ENCODE results near the gene OSER1. TPM values are rescaled to one million over a fixed set of nuclear protein-coding genes. Genes with fewer than 3 reads are reported as not detected.
"Not testable (repeated sequence)": the region's sequence is repeated elsewhere in the genome, so short reads cannot be mapped to it uniquely, and the experiment has no call there.

The OSER1 gene
- total RNA-seq, 4 donors from 2014 or later = 16.1 to 62.2 (median 25.0) TPM

DNA sequence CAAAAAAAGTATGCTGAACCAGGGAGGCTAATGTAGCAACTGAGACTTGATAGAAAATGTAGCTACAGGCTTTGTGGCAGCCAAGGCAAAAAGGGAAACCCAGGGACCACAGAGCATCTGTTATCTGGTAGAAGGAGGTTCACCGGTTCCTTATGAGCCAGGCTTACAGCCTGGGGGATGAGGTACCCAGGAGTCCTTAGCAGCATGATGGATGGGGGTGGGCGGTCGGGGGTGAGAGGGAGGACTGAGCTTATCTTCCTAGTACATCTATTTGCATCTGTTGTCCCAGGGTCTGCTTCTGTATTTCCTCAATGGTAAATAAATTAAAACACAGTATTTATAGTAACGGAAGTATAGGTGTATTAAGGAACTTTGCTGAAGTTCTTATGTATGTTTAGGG is 35.4 kb upstream of the OSER1 start:
- Histone ChIP-seq H3K9me3 (no peaks in the 10 kb centered on the region), H3K27ac (no peak overlapping the region), H3K4me1 (peaks cover 4 to 11% (median 6%) of the 10 kb centered on the region in 3 donors), H3K4me3 (no peak overlapping the region), H3K27me3 (peaks cover 0 to 35% (median 10%) of the 10 kb centered on the region in 4 donors), H3K36me3 (no peaks in the 10 kb centered on the region)
- TF ChIP-seq POLR2A (IDR thresholded peaks at IDR 0.05) = no peak
- TF ChIP-seq, protein P1, sequence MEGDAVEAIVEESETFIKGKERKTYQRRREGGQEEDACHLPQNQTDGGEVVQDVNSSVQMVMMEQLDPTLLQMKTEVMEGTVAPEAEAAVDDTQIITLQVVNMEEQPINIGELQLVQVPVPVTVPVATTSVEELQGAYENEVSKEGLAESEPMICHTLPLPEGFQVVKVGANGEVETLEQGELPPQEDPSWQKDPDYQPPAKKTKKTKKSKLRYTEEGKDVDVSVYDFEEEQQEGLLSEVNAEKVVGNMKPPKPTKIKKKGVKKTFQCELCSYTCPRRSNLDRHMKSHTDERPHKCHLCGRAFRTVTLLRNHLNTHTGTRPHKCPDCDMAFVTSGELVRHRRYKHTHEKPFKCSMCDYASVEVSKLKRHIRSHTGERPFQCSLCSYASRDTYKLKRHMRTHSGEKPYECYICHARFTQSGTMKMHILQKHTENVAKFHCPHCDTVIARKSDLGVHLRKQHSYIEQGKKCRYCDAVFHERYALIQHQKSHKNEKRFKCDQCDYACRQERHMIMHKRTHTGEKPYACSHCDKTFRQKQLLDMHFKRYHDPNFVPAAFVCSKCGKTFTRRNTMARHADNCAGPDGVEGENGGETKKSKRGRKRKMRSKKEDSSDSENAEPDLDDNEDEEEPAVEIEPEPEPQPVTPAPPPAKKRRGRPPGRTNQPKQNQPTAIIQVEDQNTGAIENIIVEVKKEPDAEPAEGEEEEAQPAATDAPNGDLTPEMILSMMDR (IDR thresholded peaks at IDR 0.05) = no peak
- intact Hi-C loops (cut with DNase I) = no loop called here
- WGBS, 2 donors = 51 to 63% methylated on average over 4 of the region's 4 CpGs
- DNase-seq = no peak

DNA sequence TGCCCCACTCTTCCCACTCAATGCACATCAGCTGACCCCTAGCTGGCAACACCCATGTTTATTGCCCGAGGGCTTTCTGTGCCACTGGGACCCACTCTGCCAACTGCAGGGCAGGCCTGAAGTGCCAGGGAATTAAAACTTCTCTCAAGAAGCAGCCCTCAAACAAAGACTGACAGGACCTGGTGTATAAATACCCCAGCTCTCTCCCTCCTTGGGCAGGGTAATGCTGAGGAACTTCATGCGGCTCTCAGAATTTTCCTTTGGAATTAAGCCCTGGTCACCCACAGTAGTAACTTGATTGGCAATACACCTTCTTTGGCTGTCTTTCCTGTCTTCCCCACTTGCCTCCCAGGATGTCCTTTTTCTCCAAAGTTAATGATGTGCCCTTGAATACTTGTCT is 31.2 kb upstream of the OSER1 start:
- WGBS, 2 donors = 100% methylated on average over 2 of the region's 2 CpGs; no CpG with 5 or more reads in 1 of the 2 donors

DNA sequence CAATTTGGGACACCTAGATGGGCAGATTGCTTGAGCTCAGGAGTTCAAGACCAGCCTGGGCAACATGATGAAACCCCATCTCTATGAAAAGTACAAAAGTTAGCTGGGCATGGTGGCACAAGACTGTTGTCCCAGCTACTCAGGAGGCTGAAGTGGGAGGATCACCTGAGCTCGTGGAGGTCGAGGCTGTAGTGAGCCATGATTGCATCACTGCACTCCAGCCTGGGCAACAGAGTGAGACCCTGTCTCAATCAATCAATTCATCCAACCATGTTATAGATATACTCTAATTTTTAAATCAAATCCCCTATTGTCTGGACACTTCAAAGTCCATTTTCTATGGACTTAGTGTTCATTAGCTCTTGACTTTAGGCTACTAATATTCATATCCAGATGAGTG is 26.3 kb upstream of the OSER1 start:
- DNase-seq; H3K36me3 ChIP-seq; intact Hi-C loops (cut with DNase I); H3K27me3 ChIP-seq; H3K27ac ChIP-seq; H3K9me3 ChIP-seq; H3K4me3 ChIP-seq; H3K4me1 ChIP-seq: not testable (repeated sequence)
- 56 to 67% methylated on average over 2 of the region's 2 CpGs for WGBS, 2 donors

More for the DNA sequence above, 31.2 kb upstream of the OSER1 start:
- H3K4me1 ChIP-seq = no peaks in the 10 kb centered on the region
- no peak overlapping the region for H3K27ac ChIP-seq
- no peak for TF ChIP-seq POLR2A (IDR thresholded peaks at IDR 0.05)
- TF ChIP-seq, protein P1 (IDR thresholded peaks at IDR 0.05) = no peak
- no peak overlapping the region for H3K4me3 ChIP-seq
- no peaks in the 10 kb centered on the region for H3K36me3 ChIP-seq
- intact Hi-C loops (cut with DNase I) = no loop called here
- DNase-seq = no peak
- H3K27me3 ChIP-seq = peaks cover 0 to 7% (median 0%) of the 10 kb centered on the region in 4 donors
- no peaks in the 10 kb centered on the region for H3K9me3 ChIP-seq

DNA sequence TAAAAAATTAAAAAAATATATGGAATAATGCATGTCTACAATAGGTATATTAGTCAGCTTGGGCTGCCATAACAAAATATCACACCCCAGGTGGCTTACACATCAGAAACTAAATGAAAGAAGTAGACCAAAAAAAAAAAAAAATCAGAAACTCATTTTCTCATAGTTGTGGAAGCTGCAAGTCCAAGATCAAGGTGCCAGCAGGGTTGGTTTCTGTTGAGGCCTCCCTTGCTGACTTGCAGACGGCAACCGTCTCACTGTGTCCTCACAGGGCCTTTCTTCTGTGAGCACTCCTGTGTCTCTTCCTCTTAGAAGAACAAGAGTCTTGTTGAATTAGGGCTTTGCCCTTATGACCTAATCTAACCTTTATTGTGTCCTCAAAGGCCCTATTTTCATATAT is 25.1 kb upstream of the OSER1 start:
- 94% methylated on average over 2 of the region's 2 CpGs for WGBS, 2 donors
- Histone ChIP-seq H3K27me3 (no peaks in the 10 kb centered on the region), H3K4me1 (no peaks in the 10 kb centered on the region), H3K9me3 (no peaks in the 10 kb centered on the region), H3K4me3 (no peak overlapping the region), H3K36me3 (no peaks in the 10 kb centered on the region), H3K27ac (no peak overlapping the region)
- intact Hi-C loops (cut with DNase I) = no loop called here
- TF ChIP-seq, protein P1 (IDR thresholded peaks at IDR 0.05) = no peak
- no peak for DNase-seq

DNA sequence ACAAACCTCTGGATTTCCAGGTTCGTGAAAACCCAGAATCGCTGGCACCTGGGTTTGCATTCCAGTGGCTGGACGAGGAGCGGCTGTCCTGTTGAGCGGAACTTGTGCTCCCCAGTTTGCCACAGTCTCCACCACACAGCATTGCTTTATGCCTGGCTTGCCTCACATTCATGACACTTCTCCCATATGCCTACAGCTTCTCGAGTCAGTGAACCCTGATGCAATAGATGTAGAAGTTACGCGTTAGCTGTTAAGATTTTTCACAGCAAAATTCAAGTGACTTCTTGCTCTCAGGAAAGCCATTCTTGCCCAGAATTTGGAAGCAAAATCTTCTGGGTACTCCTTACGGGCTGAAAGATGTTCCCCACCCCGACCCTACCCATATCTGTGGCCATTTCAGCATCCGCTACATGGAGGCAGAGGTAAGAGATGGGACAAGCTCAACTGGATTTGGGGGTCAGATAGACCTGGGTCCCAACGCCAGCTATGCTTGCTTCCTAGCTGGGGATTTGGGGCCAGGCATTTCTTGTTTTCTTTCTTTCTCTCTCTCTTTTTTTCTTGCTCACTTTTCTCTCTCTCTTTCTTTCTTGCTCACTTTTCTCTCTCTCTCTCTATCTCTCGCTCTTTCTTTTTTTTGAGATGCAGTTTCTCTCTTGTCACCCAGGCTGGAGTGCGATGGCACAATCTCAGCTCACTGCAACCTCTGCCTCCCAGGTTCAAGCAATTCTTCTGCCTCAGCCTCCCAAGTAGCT is 24.2 kb upstream of the OSER1 start:
- intact Hi-C loops (cut with DNase I) = no loop called here
- Histone ChIP-seq H3K4me3 (no peak overlapping the region), H3K36me3 (no peaks in the 10 kb centered on the region), H3K9me3 (no peaks in the 10 kb centered on the region), H3K27ac (no peak overlapping the region), H3K27me3 (no peaks in the 10 kb centered on the region), H3K4me1 (no peaks in the 10 kb centered on the region)
- WGBS, 2 donors = 76 to 86% methylated on average over 11 to 14 of the region's 14 CpGs
- DNase-seq = no peak
- no peak for TF ChIP-seq POLR2A (IDR thresholded peaks at IDR 0.05)
- TF ChIP-seq, protein P1 (IDR thresholded peaks at IDR 0.05) = no peak
